HCT116 (cell line): ENCODE data around the gene BEX4. TPM values are rescaled to one million over a fixed set of nuclear protein-coding genes. Genes with fewer than 3 reads are reported as not detected.

Experiments used
- ATAC-seq: fragments of 200-7000 bp; cut with Tn5 transposase; 2 replicates; pipeline ENCODE4 v1.9.1; 2020; ENCODE audit warnings: mild to moderate bottlenecking, moderate library complexity
- BruUV-seq: library from RNA; stranded (reverse); fragments of 400-500 nt; replicated peaks from 2 replicates; lab custom pipeline; 2021; lab: Mats Ljungman, UMichigan
- CTCF ChIA-PET: fragments of 300-600 bp; sonication (Branson Sonifier 250); formaldehyde crosslinking; loops from one replicate; lab custom pipeline; 2021; ENCODE audit warnings: antibody characterized with exemption; lab: Charles Lee
- POLR2A ChIA-PET: fragments of 300-600, 350-600 bp; sonication (Branson Sonifier 250); formaldehyde crosslinking; loops from one replicate; lab custom pipeline; 2021; ENCODE audit warnings: antibody characterized with exemption; lab: Charles Lee
- RAD21 ChIA-PET, 2 experiments: fragments of 300-600 bp; sonication (Branson Sonifier 250); formaldehyde crosslinking; loops; one replicate each; lab custom pipeline; 2023; ENCODE audit warnings: low total read pairs in 2 of 2; ENCODE audit not compliant: uncharacterized antibody in 2 of 2, unreplicated experiment in 2 of 2, low non-redundant PET in 1 of 2; lab: Charles Lee
- DNase-seq: peaks from one replicate; pipeline ENCODE4 v3.0.0-alpha.2; 2010; ENCODE audit warnings: low read depth, low spot score
- H2AFZ ChIP-seq: fragments of 200-600 bp; shearing (Covaris generic), sonication (generic); 2 replicates; pipeline ENCODE4 v1.6.1; 2017; ENCODE audit warnings: low read depth, mixed run types, mixed read lengths, antibody characterized with exemption, low read length; ENCODE audit not compliant: poor library complexity, severe bottlenecking
- H3K27ac ChIP-seq: 2 replicates; pipeline ENCODE4 v1.5.1; 2012; ENCODE audit warnings: low read depth, low read length
- H3K27me3 ChIP-seq: fragments of 200-600 bp; sonication (generic); 2 replicates; pipeline ENCODE4 v1.6.1; 2016; ENCODE audit warnings: mixed run types, low read length, mixed read lengths; ENCODE audit not compliant: insufficient read depth
- H3K36me3 ChIP-seq, 2 experiments: fragments of 200-500 bp in 1 of 2; fragments of 200-600 bp in 1 of 2; sonication (Bioruptor generic) in 1 of 2; sonication (generic) in 1 of 2; 2 replicates each; pipeline versions ENCODE4 v1.5.1 to v1.6.1; 2014 to 2016; ENCODE audit warnings: low read length in 2 of 2, inconsistent platforms in 1 of 2, mixed read lengths in 1 of 2, mixed run types in 1 of 2; ENCODE audit not compliant: insufficient read depth in 2 of 2, control insufficient read depth in 1 of 2
- H3K4me1 ChIP-seq, 2 experiments: fragments of 200-600 bp in 1 of 2; sonication (generic) in 1 of 2; 2 replicates each; pipeline versions ENCODE4 v1.5.1 to v1.6.1; 2012 to 2017; ENCODE audit warnings: low read length in 2 of 2, inconsistent platforms in 1 of 2, mild to moderate bottlenecking in 1 of 2, mixed read lengths in 1 of 2, mixed run types in 1 of 2, moderate library complexity in 1 of 2; ENCODE audit not compliant: insufficient read depth in 2 of 2, control insufficient read depth in 1 of 2
- H3K4me2 ChIP-seq: fragments of 200-600 bp; sonication (generic); 2 replicates; pipeline ENCODE4 v1.6.1; 2017; ENCODE audit warnings: mixed run types, low read length, mixed read lengths
- H3K4me3 ChIP-seq, 2 experiments: fragments of 200-600 bp in 1 of 2; sonication (generic) in 1 of 2; replicated peaks in 1 of 2; 2 replicates each; pipeline ENCODE4 v1.5.1; 2011 to 2016; ENCODE audit warnings: low read length in 2 of 2, control low read depth in 1 of 2, low read depth in 1 of 2, mild to moderate bottlenecking in 1 of 2, mixed read lengths in 1 of 2, mixed run types in 1 of 2
- H3K79me2 ChIP-seq: fragments of 200-600 bp; sonication (generic); 2 replicates; pipeline ENCODE4 v1.6.1; 2017; ENCODE audit warnings: mild to moderate bottlenecking, mixed run types, low read length, moderate library complexity, mixed read lengths; ENCODE audit not compliant: insufficient read depth
- H3K9ac ChIP-seq: fragments of 200-600 bp; sonication (generic); 2 replicates; pipeline ENCODE4 v1.6.1; 2016; ENCODE audit warnings: low read length, mixed read lengths
- H3K9me2 ChIP-seq: fragments of 200-600 bp; sonication (generic), shearing (Covaris generic); 2 replicates; pipeline ENCODE4 v1.6.1; 2017; ENCODE audit warnings: mixed run types, mild to moderate bottlenecking, moderate library complexity; ENCODE audit not compliant: insufficient read depth
- H3K9me3 ChIP-seq, 2 experiments: fragments of 200-500 bp in 1 of 2; fragments of 200-600 bp in 1 of 2; sonication (Bioruptor generic) in 1 of 2; sonication (generic) in 1 of 2; 2 replicates each; pipeline ENCODE4 v1.6.1; 2014 to 2017; ENCODE audit warnings: low read length in 2 of 2, mixed read lengths in 2 of 2, inconsistent platforms in 1 of 2, low read depth in 1 of 2, mild to moderate bottlenecking in 1 of 2, mixed run types in 1 of 2, moderate library complexity in 1 of 2; ENCODE audit not compliant: control insufficient read depth in 1 of 2, insufficient read depth in 1 of 2
- H4K20me1 ChIP-seq: fragments of 200-600 bp; sonication (generic), shearing (Covaris generic); 2 replicates; pipeline ENCODE4 v1.6.1; 2017; ENCODE audit warnings: mixed run types, mild to moderate bottlenecking, moderate library complexity; ENCODE audit not compliant: insufficient read depth
- ELF1 ChIP-seq: IDR thresholded peaks from 2 replicates; pipeline ENCODE4 v1.6.1; 2012; ENCODE audit warnings: low read depth, borderline replicate concordance
- EZH2phosphoT487 ChIP-seq: fragments of 200-600 bp; IDR thresholded peaks from 2 replicates; pipeline ENCODE4 v1.6.1; 2018; ENCODE audit warnings: antibody characterized with exemption, borderline replicate concordance
- JUND ChIP-seq: IDR thresholded peaks from 2 replicates; pipeline ENCODE4 v1.6.1; 2012
- POLR2A ChIP-seq: IDR thresholded peaks from 2 replicates; pipeline ENCODE4 v1.7.0; 2011; ENCODE audit warnings: borderline replicate concordance; ENCODE audit not compliant: insufficient read depth, insufficient read length; ENCODE audit errors: extremely low read depth
- POLR2AphosphoS5 ChIP-seq: IDR thresholded peaks from 2 replicates; pipeline ENCODE4 v1.6.1; 2011; ENCODE audit warnings: mild to moderate bottlenecking, low read depth, low read length, moderate library complexity
- RAD21 ChIP-seq: IDR thresholded peaks from 2 replicates; pipeline ENCODE4 v1.6.1; 2012; ENCODE audit warnings: low read depth, mild to moderate bottlenecking
- SRF ChIP-seq: IDR thresholded peaks from 2 replicates; pipeline ENCODE4 v1.6.1; 2012; ENCODE audit warnings: low read depth
- intact Hi-C: fragments of 100-400 bp; cut with micrococcal nuclease; formaldehyde crosslinking; loops from 2 replicates; pipeline ENCODE4 v1.10.0; 2022
- total RNA-seq: library from RNA; stranded (reverse); gene quantifications from one replicate; pipeline ENCODE4 v1.2.1, GENCODE V29; 2021; ENCODE audit not compliant: unreplicated experiment
- TF ChIP-seq, protein P1 (sequence below), 3 experiments: fragments of 200-600 bp in 1 of 3; sonication (generic) in 1 of 3; IDR thresholded peaks in 2 of 3; conservative IDR thresholded peaks in 1 of 3; 2 replicates each; pipeline ENCODE4 v1.5.1; 2012 to 2017; ENCODE audit warnings: low read depth in 2 of 3, low read length in 2 of 3, antibody characterized with exemption in 1 of 3, borderline replicate concordance in 1 of 3, control low read depth in 1 of 3, mild to moderate bottlenecking in 1 of 3, mixed read lengths in 1 of 3, mixed run types in 1 of 3, moderate library complexity in 1 of 3; ENCODE audit not compliant: insufficient read depth in 1 of 3
- TF ChIP-seq, protein P2 (sequence below): IDR thresholded peaks from 2 replicates; pipeline ENCODE4 v1.6.1; 2011; ENCODE audit warnings: mild to moderate bottlenecking, low read length, moderate library complexity; ENCODE audit not compliant: insufficient replicate concordance; ENCODE audit errors: extremely low read depth
- TF ChIP-seq, protein P3 (sequence below): IDR thresholded peaks from 2 replicates; pipeline ENCODE4 v1.6.1; 2012

The BEX4 gene
- total RNA-seq, 1 experiment from 2014 or later, result 0.91 TPM

DNA sequence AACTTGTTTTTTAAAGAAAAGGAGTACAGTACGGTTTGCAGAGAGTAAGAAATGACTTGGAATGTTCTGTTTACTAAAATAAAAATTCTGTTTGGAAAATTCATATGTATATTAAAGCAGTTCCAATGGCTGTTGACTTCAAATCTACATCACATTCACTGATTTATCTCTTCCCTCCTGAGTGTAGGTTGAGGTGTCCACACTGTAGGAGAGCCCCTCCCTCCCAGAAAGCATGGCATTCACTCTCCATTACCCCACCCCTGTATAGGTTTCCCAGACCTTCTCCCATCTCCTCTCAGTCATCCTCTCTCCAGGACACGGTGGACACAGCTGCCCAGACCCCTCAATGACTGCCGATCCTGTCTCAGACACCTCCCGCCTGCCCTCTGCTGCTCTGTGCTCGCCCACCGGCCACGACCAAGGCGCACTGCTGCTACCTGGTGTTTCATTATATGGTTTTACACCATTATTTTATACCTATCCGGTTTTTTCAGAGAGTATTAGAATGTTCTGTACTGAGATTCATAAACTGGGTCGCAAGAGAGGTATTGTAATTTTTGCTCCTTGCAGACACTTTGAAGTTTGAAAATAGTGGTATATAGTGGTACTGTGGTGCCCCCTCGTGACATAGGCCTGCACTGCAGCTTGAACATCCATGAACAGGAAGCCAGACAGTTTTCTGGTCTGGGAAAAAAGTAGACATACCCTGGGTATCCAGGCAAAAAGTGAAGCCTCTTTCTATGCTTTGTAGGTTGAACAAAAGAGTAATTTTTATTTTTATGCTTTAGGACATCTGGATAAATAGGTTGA, 38.8 kb upstream of the BEX4 start:
- BruUV-seq, result no TSS peak
- peak; percentile 89 for ATAC-seq
- TF ChIP-seq EZH2phosphoT487 (no peak), RAD21 (peak; percentile 71)
- TF ChIP-seq, protein P1, sequence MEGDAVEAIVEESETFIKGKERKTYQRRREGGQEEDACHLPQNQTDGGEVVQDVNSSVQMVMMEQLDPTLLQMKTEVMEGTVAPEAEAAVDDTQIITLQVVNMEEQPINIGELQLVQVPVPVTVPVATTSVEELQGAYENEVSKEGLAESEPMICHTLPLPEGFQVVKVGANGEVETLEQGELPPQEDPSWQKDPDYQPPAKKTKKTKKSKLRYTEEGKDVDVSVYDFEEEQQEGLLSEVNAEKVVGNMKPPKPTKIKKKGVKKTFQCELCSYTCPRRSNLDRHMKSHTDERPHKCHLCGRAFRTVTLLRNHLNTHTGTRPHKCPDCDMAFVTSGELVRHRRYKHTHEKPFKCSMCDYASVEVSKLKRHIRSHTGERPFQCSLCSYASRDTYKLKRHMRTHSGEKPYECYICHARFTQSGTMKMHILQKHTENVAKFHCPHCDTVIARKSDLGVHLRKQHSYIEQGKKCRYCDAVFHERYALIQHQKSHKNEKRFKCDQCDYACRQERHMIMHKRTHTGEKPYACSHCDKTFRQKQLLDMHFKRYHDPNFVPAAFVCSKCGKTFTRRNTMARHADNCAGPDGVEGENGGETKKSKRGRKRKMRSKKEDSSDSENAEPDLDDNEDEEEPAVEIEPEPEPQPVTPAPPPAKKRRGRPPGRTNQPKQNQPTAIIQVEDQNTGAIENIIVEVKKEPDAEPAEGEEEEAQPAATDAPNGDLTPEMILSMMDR (IDR thresholded peaks at IDR 0.05 in 2 of 3, conservative IDR thresholded peaks at IDR 0.05 in 1 of 3; ENCODE audit: borderline replicate concordance in 1 of 3, insufficient read depth in 1 of 3, low read depth in 2 of 3, low read length in 2 of 3), result peak; percentile 72 to 75 (median 75); a peak in 5 of 6 replicates
- TF ChIP-seq, all 23 proteins: peak for 2
- Histone ChIP-seq H3K27me3 (no peaks in the 10 kb centered on the region), H3K9me2 (no peaks in the 10 kb centered on the region), H2AFZ (peak overlapping the region; percentile 92), H3K9ac (no peak overlapping the region), H3K4me2 (peak overlapping the region; percentile 73), H3K4me1 (peaks cover 0 to 3% of the 10 kb centered on the region in 2 experiments; a peak in 1 of 4 replicates), H3K9me3 (no peaks in the 10 kb centered on the region), H3K36me3 (no peaks in the 10 kb centered on the region), H3K79me2 (no peaks in the 10 kb centered on the region), H3K4me3 (peak overlapping the region; percentile 28 to 51), H4K20me1 (no peaks in the 10 kb centered on the region), H3K27ac (no peak overlapping the region)
- no peak for DNase-seq
- ChIA-PET POLR2A (no interaction called here), RAD21 (interaction anchor here in 1 of 2 experiments (1.0 kb wide), 1 partner anchor 225 kb away, joined by 3 read pairs; no protein-coding TSS in a partner anchor), CTCF (interaction anchor here (0.9 to 3.4 kb wide), 3 partner anchors 225 to 276 kb away, joined by 3 to 19 read pairs (median 6); no protein-coding TSS in a partner anchor)
- intact Hi-C loops, result loop anchor here (1.0 to 10.0 kb wide), 3 partner anchors 225 to 341 kb away; no protein-coding TSS in a partner anchor

DNA sequence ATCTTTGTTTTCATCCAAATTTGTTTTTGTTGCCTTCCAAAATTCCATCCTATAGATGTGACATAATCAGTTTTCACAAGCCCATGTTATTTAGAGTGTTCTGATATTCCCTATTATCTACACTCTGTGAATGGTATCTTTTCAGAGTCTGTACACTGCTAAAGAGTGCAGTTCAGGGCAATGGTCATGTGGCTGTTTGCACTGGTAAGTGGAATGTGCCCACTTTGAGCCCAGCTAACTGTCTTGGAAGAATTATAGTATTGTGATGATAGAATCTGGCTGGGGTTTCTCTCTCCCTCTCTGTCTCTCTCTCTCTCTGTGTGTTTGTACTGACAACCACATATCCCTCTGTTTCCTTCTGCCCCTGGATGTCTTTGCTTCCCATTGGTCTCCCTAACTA, 37.4 kb upstream of the BEX4 start:
- no peaks in the 10 kb centered on the region for H3K36me3 ChIP-seq
- ChIA-PET RAD21 (no interaction called here), POLR2A (no interaction called here), CTCF (interaction anchor here (1.9 to 3.4 kb wide), 2 partner anchors 226 to 243 kb away, joined by 6 to 19 read pairs; no protein-coding TSS in a partner anchor)
- H2AFZ ChIP-seq, result no peak overlapping the region
- H3K9me2 ChIP-seq, result no peaks in the 10 kb centered on the region
- H3K9me3 ChIP-seq, result no peaks in the 10 kb centered on the region
- ATAC-seq, result no peak
- no peaks in the 10 kb centered on the region for H3K79me2 ChIP-seq
- peaks cover 0 to 3% of the 10 kb centered on the region in 2 experiments; a peak in 1 of 4 replicates for H3K4me1 ChIP-seq
- no peaks in the 10 kb centered on the region for H3K27me3 ChIP-seq
- BruUV-seq, result no TSS peak
- intact Hi-C loops, result loop anchor here (5.0 to 10.0 kb wide), 2 partner anchors 245 to 343 kb away; no protein-coding TSS in a partner anchor
- H3K4me2 ChIP-seq, result no peak overlapping the region
- H3K27ac ChIP-seq, result no peak overlapping the region
- H3K9ac ChIP-seq, result no peak overlapping the region
- no peaks in the 10 kb centered on the region for H4K20me1 ChIP-seq
- DNase-seq, result no peak
- H3K4me3 ChIP-seq, result no peak overlapping the region
- no peak for TF ChIP-seq RAD21
- TF ChIP-seq JUND, result no peak
- no peak for TF ChIP-seq POLR2AphosphoS5
- no peak for TF ChIP-seq POLR2A
- TF ChIP-seq, protein P2, sequence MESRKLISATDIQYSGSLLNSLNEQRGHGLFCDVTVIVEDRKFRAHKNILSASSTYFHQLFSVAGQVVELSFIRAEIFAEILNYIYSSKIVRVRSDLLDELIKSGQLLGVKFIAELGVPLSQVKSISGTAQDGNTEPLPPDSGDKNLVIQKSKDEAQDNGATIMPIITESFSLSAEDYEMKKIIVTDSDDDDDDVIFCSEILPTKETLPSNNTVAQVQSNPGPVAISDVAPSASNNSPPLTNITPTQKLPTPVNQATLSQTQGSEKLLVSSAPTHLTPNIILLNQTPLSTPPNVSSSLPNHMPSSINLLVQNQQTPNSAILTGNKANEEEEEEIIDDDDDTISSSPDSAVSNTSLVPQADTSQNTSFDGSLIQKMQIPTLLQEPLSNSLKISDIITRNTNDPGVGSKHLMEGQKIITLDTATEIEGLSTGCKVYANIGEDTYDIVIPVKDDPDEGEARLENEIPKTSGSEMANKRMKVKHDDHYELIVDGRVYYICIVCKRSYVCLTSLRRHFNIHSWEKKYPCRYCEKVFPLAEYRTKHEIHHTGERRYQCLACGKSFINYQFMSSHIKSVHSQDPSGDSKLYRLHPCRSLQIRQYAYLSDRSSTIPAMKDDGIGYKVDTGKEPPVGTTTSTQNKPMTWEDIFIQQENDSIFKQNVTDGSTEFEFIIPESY, result no peak
- no peak for TF ChIP-seq ELF1
- TF ChIP-seq SRF, result no peak
- TF ChIP-seq, protein P3, sequence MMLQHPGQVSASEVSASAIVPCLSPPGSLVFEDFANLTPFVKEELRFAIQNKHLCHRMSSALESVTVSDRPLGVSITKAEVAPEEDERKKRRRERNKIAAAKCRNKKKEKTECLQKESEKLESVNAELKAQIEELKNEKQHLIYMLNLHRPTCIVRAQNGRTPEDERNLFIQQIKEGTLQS, result no peak
